ENCODE measurements around the gene SLC38A5. TPM values are rescaled to one million over a fixed set of nuclear protein-coding genes. Genes with fewer than 3 reads are reported as not detected.

SLC38A5 gene
- total RNA-seq, 1 donor, result 97.0 TPM

- peak; percentile 18 for TF ChIP-seq CTCF (IDR thresholded peaks at IDR 0.05; ENCODE audit: insufficient read depth, low read length)
- DNase-seq (ENCODE audit: low read depth), result no peak
- no peak overlapping the region for H3K4me3 ChIP-seq (ENCODE audit: low read depth, low read length)
These were observed 3.4 kb downstream of the SLC38A5 start for GRCh38 chrX:48466696-48467095.

GRCh38 chrX:48465336-48465933, 4.6 kb downstream of the SLC38A5 start:
- DNase-seq (ENCODE audit: low read depth), result peak; percentile 87
- TF ChIP-seq CTCF (IDR thresholded peaks at IDR 0.05; ENCODE audit: insufficient read depth, low read length), result no peak
- peak overlapping the region; percentile 22 for H3K4me3 ChIP-seq (ENCODE audit: low read depth, low read length)

GRCh38 chrX:48461830-48462229, 8.2 kb downstream of the SLC38A5 start:
- no peak for DNase-seq (ENCODE audit: low read depth)
- TF ChIP-seq CTCF (IDR thresholded peaks at IDR 0.05; ENCODE audit: insufficient read depth, low read length), result no peak
- H3K4me3 ChIP-seq (ENCODE audit: low read depth, low read length), result no peak overlapping the region

GRCh38 chrX:48460606-48461005, 9.5 kb downstream of the SLC38A5 start:
- no peak for DNase-seq (ENCODE audit: low read depth)
- no peak overlapping the region for H3K4me3 ChIP-seq (ENCODE audit: low read depth, low read length)
- TF ChIP-seq CTCF (IDR thresholded peaks at IDR 0.05; ENCODE audit: insufficient read depth, low read length), result no peak

GRCh38 chrX:48460031-48460430, 10.0 kb downstream of the SLC38A5 start:
- H3K4me3 ChIP-seq (ENCODE audit: low read depth, low read length), result no peak overlapping the region
- no peak for DNase-seq (ENCODE audit: low read depth)
- no peak for TF ChIP-seq CTCF (IDR thresholded peaks at IDR 0.05; ENCODE audit: insufficient read depth, low read length)

GRCh38 chrX:48459483-48459882, 10.6 kb downstream of the SLC38A5 start:
- no peak for DNase-seq (ENCODE audit: low read depth)
- no peak overlapping the region for H3K4me3 ChIP-seq (ENCODE audit: low read depth, low read length)
- no peak for TF ChIP-seq CTCF (IDR thresholded peaks at IDR 0.05; ENCODE audit: insufficient read depth, low read length)

GRCh38 chrX:48458711-48459110, 11.3 kb downstream of the SLC38A5 start:
- no peak for DNase-seq (ENCODE audit: low read depth)
- H3K4me3 ChIP-seq (ENCODE audit: low read depth, low read length), result no peak overlapping the region
- no peak for TF ChIP-seq CTCF (IDR thresholded peaks at IDR 0.05; ENCODE audit: insufficient read depth, low read length)

Data from fibroblast of the aortic adventitia (primary cell).